DOHH2 (cell line): ENCODE data around the gene COL13A1.

Source experiments
- EZH2phosphoT487 ChIP-seq: fragments of 200-600 bp; sonication (generic); IDR thresholded peaks from 2 replicates; pipeline ENCODE4 v1.6.1; 2017; ENCODE audit warnings: borderline replicate concordance, mild to moderate bottlenecking, antibody characterized with exemption, low read length, moderate library complexity, mixed read lengths
- TF ChIP-seq, protein P1 (sequence below): fragments of 200-600 bp; sonication (generic); IDR thresholded peaks from one replicate; pipeline ENCODE4 v1.5.1; 2014; ENCODE audit warnings: antibody characterized with exemption, mild to moderate bottlenecking, low read depth, low read length; ENCODE audit not compliant: poor library complexity, severe bottlenecking

- TF ChIP-seq, protein P1, sequence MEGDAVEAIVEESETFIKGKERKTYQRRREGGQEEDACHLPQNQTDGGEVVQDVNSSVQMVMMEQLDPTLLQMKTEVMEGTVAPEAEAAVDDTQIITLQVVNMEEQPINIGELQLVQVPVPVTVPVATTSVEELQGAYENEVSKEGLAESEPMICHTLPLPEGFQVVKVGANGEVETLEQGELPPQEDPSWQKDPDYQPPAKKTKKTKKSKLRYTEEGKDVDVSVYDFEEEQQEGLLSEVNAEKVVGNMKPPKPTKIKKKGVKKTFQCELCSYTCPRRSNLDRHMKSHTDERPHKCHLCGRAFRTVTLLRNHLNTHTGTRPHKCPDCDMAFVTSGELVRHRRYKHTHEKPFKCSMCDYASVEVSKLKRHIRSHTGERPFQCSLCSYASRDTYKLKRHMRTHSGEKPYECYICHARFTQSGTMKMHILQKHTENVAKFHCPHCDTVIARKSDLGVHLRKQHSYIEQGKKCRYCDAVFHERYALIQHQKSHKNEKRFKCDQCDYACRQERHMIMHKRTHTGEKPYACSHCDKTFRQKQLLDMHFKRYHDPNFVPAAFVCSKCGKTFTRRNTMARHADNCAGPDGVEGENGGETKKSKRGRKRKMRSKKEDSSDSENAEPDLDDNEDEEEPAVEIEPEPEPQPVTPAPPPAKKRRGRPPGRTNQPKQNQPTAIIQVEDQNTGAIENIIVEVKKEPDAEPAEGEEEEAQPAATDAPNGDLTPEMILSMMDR, result peak; percentile 81
- TF ChIP-seq EZH2phosphoT487, result no peak
These were observed 1.6 kb upstream of the COL13A1 start for GRCh38 chr10:69800109-69800508.
